ENCODE measurements around the gene FBXO36. TPM values are rescaled to one million over a fixed set of nuclear protein-coding genes. Genes with fewer than 3 reads are reported as not detected.

The FBXO36 gene
- total RNA-seq, 1 experiment from 2014 or later, result 3.8 TPM

GRCh38 chr2:229927817-229928321 lies 5.6 kb downstream of the FBXO36 start:
- Histone ChIP-seq H3K27ac (ENCODE audit: low read depth, low read length) (no peak overlapping the region), H2AFZ (ENCODE audit: low read depth, low read length, poor library complexity, severe bottlenecking) (no peak overlapping the region), H3K9me2 (ENCODE audit: insufficient read depth) (no peaks in the 10 kb centered on the region), H4K20me1 (ENCODE audit: insufficient read depth) (no peaks in the 10 kb centered on the region), H3K4me1 (ENCODE audit: control insufficient read depth in 1 of 2, insufficient read depth in 2 of 2, low read length in 2 of 2) (peaks cover 11 to 15% of the 10 kb centered on the region in 2 experiments), H3K79me2 (ENCODE audit: insufficient read depth, low read length) (peaks cover 26% of the 10 kb centered on the region), H3K9ac (ENCODE audit: low read length) (no peak overlapping the region), H3K4me2 (ENCODE audit: low read length) (no peak overlapping the region), H3K27me3 (ENCODE audit: insufficient read depth, low read length) (no peaks in the 10 kb centered on the region), H3K36me3 (ENCODE audit: control insufficient read depth in 1 of 2, insufficient read depth in 2 of 2, low read length in 2 of 2) (no peaks in the 10 kb centered on the region), H3K9me3 (ENCODE audit: control insufficient read depth in 1 of 2, insufficient read depth in 1 of 2, low read depth in 1 of 2, low read length in 2 of 2) (no peaks in the 10 kb centered on the region), H3K4me3 (replicated peaks in 1 of 2; ENCODE audit: low read depth in 1 of 2, low read length in 2 of 2) (no peak overlapping the region)
- DNase-seq (ENCODE audit: low read depth, low spot score) (no peak), ATAC-seq (no peak)
- BruUV-seq (replicated peaks), result no TSS peak
- ChIA-PET POLR2A (no interaction called here), CTCF (no interaction called here), RAD21 (ENCODE audit: low non-redundant PET in 1 of 2, low total read pairs in 2 of 2, uncharacterized antibody in 2 of 2, unreplicated experiment in 2 of 2) (no interaction called here)
- intact Hi-C loops (cut with micrococcal nuclease), result loop anchor here (10.0 kb wide), 1 partner anchor 867 kb away; no protein-coding TSS in a partner anchor
- TF ChIP-seq POLR2A (IDR thresholded peaks at IDR 0.05; ENCODE audit: borderline replicate concordance, extremely low read depth, insufficient read depth, insufficient read length) (no peak), POLR2AphosphoS5 (IDR thresholded peaks at IDR 0.05; ENCODE audit: low read depth, low read length) (no peak), JUND (IDR thresholded peaks at IDR 0.05) (no peak), FOSL1 (IDR thresholded peaks at IDR 0.05; ENCODE audit: low read depth) (no peak), YY1 (IDR thresholded peaks at IDR 0.05; ENCODE audit: extremely low read depth, insufficient replicate concordance, low read depth, low read length) (no peak), EZH2phosphoT487 (IDR thresholded peaks at IDR 0.05; ENCODE audit: borderline replicate concordance) (no peak), EZH2 (IDR thresholded peaks at IDR 0.05) (no peak), EGR1 (IDR thresholded peaks at IDR 0.05; ENCODE audit: low read depth) (no peak), TCF7L2 (IDR thresholded peaks at IDR 0.05; ENCODE audit: borderline replicate concordance, extremely low read depth, insufficient read depth, insufficient read length) (no peak), CEBPB (IDR thresholded peaks at IDR 0.05; ENCODE audit: low read depth) (no peak), SP1 (IDR thresholded peaks at IDR 0.05; ENCODE audit: low read depth) (no peak), RAD21 (IDR thresholded peaks at IDR 0.05; ENCODE audit: low read depth) (no peak), CBX3 (IDR thresholded peaks at IDR 0.05; ENCODE audit: low read depth) (no peak), ZNF274 (IDR thresholded peaks at IDR 0.05; ENCODE audit: low read depth, low read length) (no peak), SRF (IDR thresholded peaks at IDR 0.05; ENCODE audit: low read depth) (no peak), CTCF (IDR thresholded peaks at IDR 0.05 in 2 of 3, conservative IDR thresholded peaks at IDR 0.05 in 1 of 3; ENCODE audit: borderline replicate concordance in 1 of 3, insufficient read depth in 1 of 3, low read depth in 2 of 3, low read length in 2 of 3) (no peak), ZFX (IDR thresholded peaks at IDR 0.05) (no peak)
- TF ChIP-seq, protein P1, sequence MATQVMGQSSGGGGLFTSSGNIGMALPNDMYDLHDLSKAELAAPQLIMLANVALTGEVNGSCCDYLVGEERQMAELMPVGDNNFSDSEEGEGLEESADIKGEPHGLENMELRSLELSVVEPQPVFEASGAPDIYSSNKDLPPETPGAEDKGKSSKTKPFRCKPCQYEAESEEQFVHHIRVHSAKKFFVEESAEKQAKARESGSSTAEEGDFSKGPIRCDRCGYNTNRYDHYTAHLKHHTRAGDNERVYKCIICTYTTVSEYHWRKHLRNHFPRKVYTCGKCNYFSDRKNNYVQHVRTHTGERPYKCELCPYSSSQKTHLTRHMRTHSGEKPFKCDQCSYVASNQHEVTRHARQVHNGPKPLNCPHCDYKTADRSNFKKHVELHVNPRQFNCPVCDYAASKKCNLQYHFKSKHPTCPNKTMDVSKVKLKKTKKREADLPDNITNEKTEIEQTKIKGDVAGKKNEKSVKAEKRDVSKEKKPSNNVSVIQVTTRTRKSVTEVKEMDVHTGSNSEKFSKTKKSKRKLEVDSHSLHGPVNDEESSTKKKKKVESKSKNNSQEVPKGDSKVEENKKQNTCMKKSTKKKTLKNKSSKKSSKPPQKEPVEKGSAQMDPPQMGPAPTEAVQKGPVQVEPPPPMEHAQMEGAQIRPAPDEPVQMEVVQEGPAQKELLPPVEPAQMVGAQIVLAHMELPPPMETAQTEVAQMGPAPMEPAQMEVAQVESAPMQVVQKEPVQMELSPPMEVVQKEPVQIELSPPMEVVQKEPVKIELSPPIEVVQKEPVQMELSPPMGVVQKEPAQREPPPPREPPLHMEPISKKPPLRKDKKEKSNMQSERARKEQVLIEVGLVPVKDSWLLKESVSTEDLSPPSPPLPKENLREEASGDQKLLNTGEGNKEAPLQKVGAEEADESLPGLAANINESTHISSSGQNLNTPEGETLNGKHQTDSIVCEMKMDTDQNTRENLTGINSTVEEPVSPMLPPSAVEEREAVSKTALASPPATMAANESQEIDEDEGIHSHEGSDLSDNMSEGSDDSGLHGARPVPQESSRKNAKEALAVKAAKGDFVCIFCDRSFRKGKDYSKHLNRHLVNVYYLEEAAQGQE (IDR thresholded peaks at IDR 0.05; ENCODE audit: low read depth), result no peak
- TF ChIP-seq, protein P2, sequence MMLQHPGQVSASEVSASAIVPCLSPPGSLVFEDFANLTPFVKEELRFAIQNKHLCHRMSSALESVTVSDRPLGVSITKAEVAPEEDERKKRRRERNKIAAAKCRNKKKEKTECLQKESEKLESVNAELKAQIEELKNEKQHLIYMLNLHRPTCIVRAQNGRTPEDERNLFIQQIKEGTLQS (IDR thresholded peaks at IDR 0.05), result no peak

Measured in HCT116 (cell line).